Inflammatory macrophage (primary cell): ENCODE data around the gene FOXL2.

Experiments used
- DNase-seq, 2 donors: peaks; one replicate each; pipeline ENCODE4 v3.0.0-alpha.2; 2020 to 2022
- total RNA-seq, 18 experiments: gene quantifications; one replicate each; lab custom pipeline; 2026; ENCODE audit warnings: mixed read lengths in 6 of 18, inconsistent platforms in 2 of 18; lab: John Stamatoyannopoulos, UW

Gene FOXL2
- 0 to 0.31 (median 0) reads per million in 18 experiments for total RNA-seq

- peak in 1 of 2 donors; percentile 25 for DNase-seq
These were observed at the start of gene FOXL2, which contains the start of gene FOXL2NB for GRCh38 chr3:138946663-138947494. Gene FOXL2, minus strand, starts transcription at chr3:138947137. Its CDS starts 415 bp downstream, at chr3:138946722. Gene FOXL2NB, plus strand, starts transcription at chr3:138947217. Its CDS starts 148 bp downstream, at chr3:138947365.

- no peak for DNase-seq
These were observed 48.8 kb upstream of the FOXL2 start for GRCh38 chr3:138995706-138996105.

- DNase-seq: no peak
These were observed 40.2 kb upstream of the FOXL2 start for GRCh38 chr3:138987181-138987580.

- no peak for DNase-seq
These were observed 39.0 kb upstream of the FOXL2 start for GRCh38 chr3:138985932-138986331.

- DNase-seq: no peak
These were observed 37.9 kb upstream of the FOXL2 start for GRCh38 chr3:138984816-138985215.

GRCh38 chr3:138976047-138976446 is 29.1 kb upstream of the FOXL2 start:
- DNase-seq: no peak

- DNase-seq: no peak
These were observed 28.4 kb upstream of the FOXL2 start for GRCh38 chr3:138975351-138975750.

GRCh38 chr3:138974462-138974861 is 27.5 kb upstream of the FOXL2 start:
- DNase-seq: no peak

GRCh38 chr3:138972941-138973340 is 26.0 kb upstream of the FOXL2 start:
- no peak for DNase-seq

- no peak for DNase-seq
These were observed 24.9 kb upstream of the FOXL2 start for GRCh38 chr3:138971766-138972320.

GRCh38 chr3:138964923-138965322 is 18.0 kb upstream of the FOXL2 start:
- DNase-seq: no peak

GRCh38 chr3:138964264-138964663 is 17.3 kb upstream of the FOXL2 start:
- no peak for DNase-seq

- DNase-seq: no peak
These were observed 16.1 kb upstream of the FOXL2 start for GRCh38 chr3:138962854-138963560.

GRCh38 chr3:138960417-138960852 is 13.5 kb upstream of the FOXL2 start:
- DNase-seq: no peak

GRCh38 chr3:138950701-138951100 is 3.8 kb upstream of the FOXL2 start:
- no peak for DNase-seq

- DNase-seq: peak; percentile 21 to 53
These were observed 3.2 kb upstream of the FOXL2 start for GRCh38 chr3:138950006-138950644.

- no peak for DNase-seq
These were observed 2.6 kb upstream of the FOXL2 start for GRCh38 chr3:138949445-138950005.

GRCh38 chr3:138949002-138949418 is 2.1 kb upstream of the FOXL2 start:
- no peak for DNase-seq

- no peak for DNase-seq
These were observed 1.5 kb upstream of the FOXL2 start for GRCh38 chr3:138948371-138949001.

- no peak for DNase-seq
These were observed 671 bp upstream of the FOXL2 start for GRCh38 chr3:138947495-138948121.
